Chondrocyte (in vitro differentiated cells): ENCODE results near the gene PHOX2B. TPM values are rescaled to one million over a fixed set of nuclear protein-coding genes. Genes with fewer than 3 reads are reported as not detected.
"Not testable (repeated sequence)": the region's sequence is repeated elsewhere in the genome, so short reads cannot be mapped to it uniquely, and the experiment has no call there.

Experiments used
- DNase-seq: peaks from one replicate; pipeline ENCODE4 v3.0.0; 2021; ENCODE audit warnings: mixed read lengths, low spot score
- H3K27ac Mint-ChIP-seq: one replicate; pipeline ENCODE4 v1.8.0; 2021; ENCODE audit warnings: mild to moderate bottlenecking, moderate library complexity, mixed read lengths; ENCODE audit not compliant: unreplicated experiment
- H3K27me3 Mint-ChIP-seq: 2 replicates; pipeline ENCODE4 v1.8.0; 2021; ENCODE audit warnings: low read depth, mixed read lengths
- H3K36me3 Mint-ChIP-seq: 2 replicates; pipeline ENCODE4 v1.8.0; 2021; ENCODE audit warnings: low read depth, mixed read lengths
- H3K4me1 Mint-ChIP-seq: 2 replicates; pipeline ENCODE4 v1.8.0; 2021; ENCODE audit warnings: low read depth, mild to moderate bottlenecking, mixed read lengths
- H3K4me3 Mint-ChIP-seq: one replicate; pipeline ENCODE4 v1.8.0; 2021; ENCODE audit warnings: mild to moderate bottlenecking, moderate library complexity, mixed read lengths; ENCODE audit not compliant: unreplicated experiment
- H3K9me3 Mint-ChIP-seq: 2 replicates; pipeline ENCODE4 v1.8.0; 2021; ENCODE audit warnings: low read depth, mixed read lengths
- CTCF ChIP-seq: fragments of 200-600 bp; sonication (generic); IDR thresholded peaks from 2 replicates; pipeline ENCODE4 v1.5.0; 2021; ENCODE audit warnings: antibody characterized with exemption, mild to moderate bottlenecking, moderate library complexity
- total RNA-seq: library from RNA; stranded (reverse); gene quantifications from 3 replicates; pipeline ENCODE4 v1.2.1, GENCODE V29; 2021

Gene PHOX2B
- total RNA-seq, 1 donor from 2014 or later, result not detected

GRCh38 chr4:41718907-41719306, 29.6 kb downstream of the PHOX2B start:
- DNase-seq, result no peak
- Mint-ChIP-seq H3K27me3 (peaks cover 2% of the 10 kb centered on the region), H3K36me3 (no peaks in the 10 kb centered on the region), H3K9me3 (no peaks in the 10 kb centered on the region), H3K27ac (no peak overlapping the region), H3K4me3 (no peak overlapping the region), H3K4me1 (peaks cover 6% of the 10 kb centered on the region)
- TF ChIP-seq CTCF, result no peak

GRCh38 chr4:41715155-41715554, 33.4 kb downstream of the PHOX2B start:
- H3K4me3 Mint-ChIP-seq, result no peak overlapping the region
- no peaks in the 10 kb centered on the region for H3K9me3 Mint-ChIP-seq
- DNase-seq, result no peak
- peaks cover 2% of the 10 kb centered on the region for H3K27me3 Mint-ChIP-seq
- peaks cover 6% of the 10 kb centered on the region for H3K4me1 Mint-ChIP-seq
- H3K36me3 Mint-ChIP-seq, result no peaks in the 10 kb centered on the region
- no peak for TF ChIP-seq CTCF
- H3K27ac Mint-ChIP-seq, result no peak overlapping the region

- TF ChIP-seq CTCF, result no peak
- H3K36me3 Mint-ChIP-seq, result no peaks in the 10 kb centered on the region
- H3K4me3 Mint-ChIP-seq, result no peak overlapping the region
- peaks cover 6% of the 10 kb centered on the region for H3K4me1 Mint-ChIP-seq
- H3K27me3 Mint-ChIP-seq, result peaks cover 2% of the 10 kb centered on the region
- DNase-seq, result no peak
- H3K27ac Mint-ChIP-seq, result no peak overlapping the region
- no peaks in the 10 kb centered on the region for H3K9me3 Mint-ChIP-seq
These were observed 34.0 kb downstream of the PHOX2B start for GRCh38 chr4:41714364-41715000.

GRCh38 chr4:41713768-41714167, 34.8 kb downstream of the PHOX2B start:
- Mint-ChIP-seq H3K9me3 (no peaks in the 10 kb centered on the region), H3K27me3 (peaks cover 2% of the 10 kb centered on the region), H3K4me3 (no peak overlapping the region), H3K36me3 (no peaks in the 10 kb centered on the region), H3K27ac (no peak overlapping the region), H3K4me1 (peaks cover under 1% of the 10 kb centered on the region)
- no peak for DNase-seq
- TF ChIP-seq CTCF, result no peak

DNA sequence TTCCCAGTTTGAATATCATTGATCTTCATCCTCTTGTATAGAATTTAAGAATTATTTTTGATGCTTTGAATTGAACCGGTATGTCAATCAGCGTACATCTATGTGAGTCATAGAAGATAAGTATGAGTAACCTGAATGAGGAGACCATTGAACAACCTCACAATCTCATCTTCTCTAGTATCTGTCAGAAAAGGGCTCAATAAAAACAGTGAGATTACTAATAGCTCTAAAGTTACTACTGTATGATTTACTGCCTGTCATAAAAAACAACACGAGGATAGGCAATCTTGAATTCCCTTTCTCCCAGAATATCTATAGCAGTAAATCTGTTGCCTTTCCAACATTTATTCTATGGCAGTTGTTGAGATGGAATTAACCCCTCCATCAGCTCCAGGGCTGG, 36.1 kb downstream of the PHOX2B start:
- Mint-ChIP-seq H3K4me3 (no peak overlapping the region), H3K9me3 (no peaks in the 10 kb centered on the region), H3K4me1 (no peaks in the 10 kb centered on the region), H3K27me3 (peaks cover 2% of the 10 kb centered on the region), H3K27ac (no peak overlapping the region), H3K36me3 (no peaks in the 10 kb centered on the region)
- TF ChIP-seq CTCF, result no peak
- no peak for DNase-seq

DNA sequence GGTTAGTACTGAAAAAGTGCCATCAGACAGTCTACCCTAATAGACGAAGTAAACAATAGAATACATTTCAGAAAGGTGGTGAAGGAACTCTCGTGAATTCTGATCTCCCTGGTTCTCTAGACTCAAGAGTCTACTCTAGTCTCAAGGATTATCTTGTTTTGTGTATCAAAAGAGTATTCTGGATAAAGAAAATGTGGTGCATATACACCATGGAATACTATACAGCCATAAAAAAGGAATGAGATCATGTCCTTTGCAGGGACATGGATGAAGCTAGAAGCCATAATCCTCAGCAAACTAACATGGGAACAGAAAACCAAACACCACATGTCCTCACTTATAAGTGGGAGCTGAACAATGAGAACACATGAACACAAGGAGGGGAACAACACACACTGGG, 36.9 kb downstream of the PHOX2B start:
- not testable (repeated sequence) for H3K27me3 Mint-ChIP-seq, H3K4me1 Mint-ChIP-seq, DNase-seq, H3K36me3 Mint-ChIP-seq, H3K9me3 Mint-ChIP-seq, H3K4me3 Mint-ChIP-seq, H3K27ac Mint-ChIP-seq
